Kidney capillary endothelial cell (primary cell): ENCODE measurements around the gene POLR2F.

ENCODE experiments used
- DNase-seq: peaks from one replicate; pipeline ENCODE4 v3.0.0-alpha.2; 2018; ENCODE audit warnings: low spot score

The POLR2F gene

DNA sequence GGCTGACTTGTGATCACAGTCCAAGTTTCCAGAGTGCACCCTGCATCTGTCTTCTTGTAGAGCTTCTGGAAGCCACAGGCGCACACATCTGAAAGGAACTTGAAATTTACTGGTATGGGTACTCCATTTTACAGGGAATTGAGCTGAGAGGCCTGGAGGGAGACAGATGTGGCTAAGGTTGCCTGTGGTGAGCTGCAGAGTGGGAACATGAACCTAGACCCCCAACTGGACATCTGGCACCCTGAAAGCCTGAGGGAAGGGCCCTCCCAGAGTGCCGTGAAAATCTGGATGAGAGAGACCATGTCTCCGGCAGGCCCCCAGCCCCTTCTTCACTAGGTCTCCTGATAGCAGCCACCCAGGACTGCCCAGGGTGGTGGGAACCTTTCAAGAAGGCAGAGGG, 53.4 kb downstream of the POLR2F start:
- no peak for DNase-seq

DNA sequence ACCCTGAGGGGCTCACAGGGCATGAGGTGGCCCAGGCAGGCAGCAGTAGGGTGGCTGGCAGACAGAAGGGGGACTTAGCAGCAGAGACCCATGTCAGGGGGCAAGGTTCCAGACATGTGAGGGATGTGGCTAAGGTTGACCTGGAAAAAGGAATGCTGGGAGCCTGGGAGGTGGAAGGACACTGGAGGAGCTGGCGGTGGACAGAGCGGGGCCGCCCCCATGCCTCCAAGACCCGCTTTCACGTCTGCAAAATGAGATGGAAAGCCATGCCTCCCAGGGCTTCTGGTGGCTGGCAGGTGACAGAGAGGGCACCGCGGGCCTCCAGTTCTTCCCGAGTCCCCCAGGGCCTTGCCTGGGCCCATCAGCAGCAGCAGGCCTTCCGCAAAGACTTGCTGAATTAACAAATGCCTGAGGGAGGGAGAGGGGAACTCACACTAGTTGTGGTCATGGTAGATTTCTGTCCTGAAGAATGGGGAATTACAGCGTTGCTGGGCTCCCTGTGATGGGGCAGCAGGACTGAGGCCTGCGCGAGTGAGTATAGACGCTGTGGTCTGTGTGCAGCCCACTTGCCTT, 53.9 kb downstream of the POLR2F start:
- no peak for DNase-seq

DNA sequence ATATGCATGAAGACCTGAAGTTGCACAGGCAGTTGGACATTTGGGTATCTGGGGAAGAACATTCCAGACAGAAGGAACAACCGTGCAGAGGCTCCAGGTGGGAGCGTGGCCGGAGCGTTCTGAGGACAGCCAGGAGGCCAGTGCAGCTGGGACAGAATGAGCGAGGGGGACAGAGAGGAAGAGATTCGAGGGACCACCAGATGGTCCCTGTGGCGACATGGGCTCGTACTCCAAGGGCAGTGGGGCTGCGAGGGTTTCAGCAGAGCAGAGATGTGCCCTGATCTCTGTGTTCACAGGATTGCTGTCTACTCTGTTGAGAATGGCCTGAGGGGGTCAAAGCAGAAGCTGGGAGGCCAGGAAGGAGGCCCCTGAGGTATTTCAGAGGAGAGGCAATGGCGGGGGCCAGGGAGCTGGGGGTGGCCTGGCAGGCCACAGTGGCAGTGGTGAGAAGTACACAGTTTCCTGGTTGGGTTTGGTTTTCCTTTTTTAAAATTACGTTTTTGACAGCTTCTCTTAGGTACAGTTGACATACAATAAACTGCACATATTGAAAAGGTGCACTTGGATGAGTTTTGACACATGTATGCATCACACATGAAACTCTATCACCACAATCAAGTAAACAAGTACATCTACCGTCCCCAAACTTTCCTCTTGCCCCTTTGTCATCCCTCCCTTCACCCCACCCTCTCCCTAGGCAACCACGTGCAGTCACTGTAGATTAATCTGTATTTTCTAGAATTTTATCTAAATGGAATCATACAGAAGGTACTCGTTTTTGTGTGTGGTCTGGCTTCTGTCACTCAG, 55.7 kb downstream of the POLR2F start:
- DNase-seq, result no peak

DNA sequence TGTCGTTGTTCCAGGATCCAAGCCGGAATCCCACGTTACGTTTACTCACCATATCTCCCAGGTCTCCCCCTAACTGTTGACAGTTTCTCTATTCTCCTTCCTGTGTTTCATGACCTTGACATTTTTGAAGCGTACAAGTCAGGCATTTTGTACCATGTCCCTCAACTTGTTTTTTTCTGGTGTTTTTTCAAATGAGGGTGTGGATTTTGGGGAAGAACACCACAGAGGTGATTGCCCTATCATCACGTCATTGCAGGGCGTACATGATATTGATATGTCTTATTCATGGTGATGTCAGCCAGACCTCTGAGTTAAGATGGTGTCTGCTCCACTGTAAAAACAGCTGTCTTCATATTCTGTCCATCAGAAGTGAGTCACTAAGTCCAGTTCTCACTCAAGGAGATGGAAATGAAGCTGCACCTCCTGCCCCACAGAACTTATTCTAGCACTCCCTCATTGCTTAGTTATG, 59.1 kb downstream of the POLR2F start:
- DNase-seq, result no peak

DNA sequence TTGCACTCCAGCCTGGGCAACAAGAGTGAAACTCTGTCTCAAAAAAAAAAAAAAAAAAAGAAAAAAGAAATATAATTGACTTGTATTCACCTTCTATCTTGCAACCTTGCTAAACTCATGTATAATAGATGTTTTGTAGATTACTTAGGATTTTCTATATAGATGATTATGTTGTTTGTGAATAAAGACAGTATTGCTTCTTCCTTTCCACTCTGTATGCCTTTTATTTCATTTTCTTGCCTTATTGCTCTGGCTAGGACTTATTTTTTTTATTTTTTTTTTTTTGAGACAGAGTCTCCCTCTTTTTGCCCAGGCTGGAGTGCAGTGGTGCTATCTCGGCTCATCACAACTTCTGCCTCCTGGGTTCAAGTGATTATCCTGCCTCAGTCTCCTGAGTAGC, 60.6 kb downstream of the POLR2F start:
- no peak for DNase-seq

DNA sequence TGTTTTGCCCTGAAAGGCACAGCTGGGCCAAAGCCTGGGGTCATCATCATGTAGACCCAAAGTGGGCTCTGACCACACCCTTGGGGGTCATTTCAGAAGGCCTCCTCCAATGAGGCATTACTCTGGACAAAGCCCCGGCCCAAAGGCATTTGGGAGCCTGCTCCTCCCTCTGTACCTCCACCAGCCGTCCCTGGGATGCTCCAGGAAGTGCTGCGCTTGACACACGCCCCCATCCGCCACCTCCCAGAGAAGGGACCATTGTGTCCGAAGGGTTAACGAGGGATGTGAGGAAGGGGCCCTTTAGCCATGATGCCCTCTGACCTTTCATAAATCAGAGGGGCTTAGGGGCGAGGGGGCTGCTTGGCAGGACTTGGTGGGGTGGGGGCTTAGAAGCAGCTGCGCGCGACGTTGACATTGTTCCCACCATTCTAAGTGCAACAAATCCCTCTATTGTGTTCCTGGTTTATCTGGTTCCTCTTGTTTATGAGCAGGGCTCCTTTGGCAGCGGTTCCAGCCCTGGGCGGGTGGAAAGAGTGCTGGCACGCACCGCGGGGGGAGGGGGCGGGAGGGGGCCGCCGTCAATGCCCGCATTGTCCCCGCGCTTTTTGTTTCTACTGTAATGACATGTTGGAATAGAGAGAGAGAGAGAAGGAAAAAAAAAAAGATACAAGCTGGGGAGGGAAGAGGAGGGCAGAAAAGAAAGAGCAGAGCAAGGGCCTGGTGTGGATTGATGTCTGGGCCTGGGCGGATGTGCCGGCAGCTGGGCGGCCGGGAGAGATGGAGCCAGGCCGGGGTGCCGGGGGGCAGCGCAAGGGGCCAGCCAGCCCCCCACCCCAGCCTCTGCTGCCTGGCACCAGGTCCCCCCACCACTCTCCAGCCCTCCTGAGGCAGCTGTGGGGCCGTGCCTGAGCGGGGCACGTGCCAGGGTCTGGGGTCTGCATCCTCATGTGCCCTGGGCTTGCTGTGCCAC, 63.0 kb downstream of the POLR2F start:
- DNase-seq, result no peak

DNA sequence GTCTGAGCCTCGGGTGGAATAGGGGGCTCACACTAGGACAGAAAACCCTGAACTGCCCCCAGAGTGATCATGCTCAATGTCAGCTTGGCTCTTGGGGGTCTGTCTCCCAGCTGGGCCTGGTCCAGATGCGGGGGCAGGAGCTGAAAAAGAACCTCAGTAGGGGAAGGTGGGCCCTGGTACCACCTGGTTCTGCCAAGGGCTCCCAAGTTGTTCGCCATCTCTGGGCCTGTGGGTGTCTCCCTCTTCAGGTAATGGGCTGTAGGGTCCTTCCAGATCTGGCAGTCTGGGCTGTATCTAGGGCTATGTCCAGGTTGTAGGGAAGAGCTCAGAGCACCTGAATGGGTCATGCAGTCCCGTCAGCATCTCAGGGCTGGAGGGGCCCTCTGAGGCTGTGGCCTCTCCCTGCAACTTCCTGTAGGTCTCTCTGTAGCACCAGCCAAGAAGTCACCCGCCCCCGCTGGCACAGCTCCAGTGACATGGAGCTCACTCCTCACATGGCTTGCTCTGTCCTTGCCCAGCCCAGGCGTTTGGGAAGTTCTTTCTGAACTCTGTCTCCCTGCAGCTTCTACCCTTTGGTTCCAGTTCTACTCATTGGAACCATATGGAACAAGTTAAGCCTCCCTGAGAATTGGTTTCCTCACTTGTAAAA, 63.9 kb downstream of the POLR2F start:
- DNase-seq, result no peak

DNA sequence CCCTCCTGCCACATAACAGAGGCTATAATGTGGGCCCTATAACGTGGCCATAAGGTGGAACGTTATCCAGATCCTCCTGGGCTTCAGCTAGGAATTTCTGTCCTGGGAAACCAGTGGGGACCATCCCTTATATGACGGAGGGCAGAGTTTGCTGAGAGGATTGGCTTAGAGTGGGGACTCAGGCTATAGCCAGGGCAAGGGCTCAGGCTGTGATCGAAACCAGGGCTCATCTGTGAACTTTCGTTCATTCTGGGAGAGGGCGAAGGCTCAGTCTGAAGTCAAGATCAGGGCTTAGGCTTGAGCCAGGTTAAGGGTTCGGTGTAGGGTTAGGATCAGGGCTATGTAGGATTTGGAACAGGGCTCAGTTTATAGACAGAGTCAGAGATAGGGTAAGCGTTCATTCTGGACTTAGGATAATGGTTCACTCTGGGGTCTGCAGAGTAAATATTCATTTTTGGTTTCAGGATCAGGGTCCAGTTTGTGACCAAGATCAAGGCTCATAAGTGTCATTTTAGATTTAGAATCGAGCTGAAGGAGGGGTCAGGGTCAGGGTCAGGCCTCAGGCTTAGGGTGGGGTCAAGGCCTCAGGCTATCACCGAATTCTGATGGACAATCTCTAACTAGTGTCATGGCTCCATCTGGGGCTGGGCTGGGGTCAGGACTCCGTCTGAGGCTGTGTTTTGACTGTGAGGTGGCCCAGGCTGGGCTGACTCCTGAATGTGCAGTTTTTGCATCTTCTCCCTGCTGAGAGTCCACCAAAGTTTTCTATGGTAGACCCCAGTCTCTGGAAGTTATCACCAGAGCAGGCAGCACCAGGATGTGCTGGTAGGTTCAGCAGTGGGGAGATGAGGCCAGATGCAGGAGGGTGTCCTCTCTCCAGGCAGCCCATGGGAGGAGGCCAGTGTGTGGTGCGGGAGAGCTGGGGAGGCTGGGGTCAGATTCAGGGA, 64.7 kb downstream of the POLR2F start:
- DNase-seq, result no peak
